ENCODE measurements around the gene CEP112. TPM values are rescaled to one million over a fixed set of nuclear protein-coding genes. Genes with fewer than 3 reads are reported as not detected.
A peak's percentile ranks its signal among the peaks of the same experiment; 100 is the strongest.

CEP112 gene
- total and polyA plus RNA-seq, 3 donors from 2014 or later = 50.2 to 107 (median 78.8) TPM

- Histone ChIP-seq H3K36me3 (ENCODE audit: low read depth, missing control alignments) (no peaks in the 10 kb centered on the region), H3K27me3 (no peaks in the 10 kb centered on the region), H3K27ac (no peak overlapping the region), H3K9me3 (no peaks in the 10 kb centered on the region), H3K4me3 (no peak overlapping the region), H3K4me1 (no peaks in the 10 kb centered on the region)
- no peak for DNase-seq
- 86 to 89% methylated on average over 9 of the region's 9 CpGs for WGBS, 2 donors
- TF ChIP-seq POLR2A (IDR thresholded peaks at IDR 0.05) = no peak
- no peak for TF ChIP-seq CTCF (IDR thresholded peaks at IDR 0.05)
- intact Hi-C loops (cut with DNase I; ENCODE audit: low total_unique reads) = no loop called here
These were observed 488.0 kb downstream of the CEP112 start for GRCh38 chr17:65703891-65704290.

DNA sequence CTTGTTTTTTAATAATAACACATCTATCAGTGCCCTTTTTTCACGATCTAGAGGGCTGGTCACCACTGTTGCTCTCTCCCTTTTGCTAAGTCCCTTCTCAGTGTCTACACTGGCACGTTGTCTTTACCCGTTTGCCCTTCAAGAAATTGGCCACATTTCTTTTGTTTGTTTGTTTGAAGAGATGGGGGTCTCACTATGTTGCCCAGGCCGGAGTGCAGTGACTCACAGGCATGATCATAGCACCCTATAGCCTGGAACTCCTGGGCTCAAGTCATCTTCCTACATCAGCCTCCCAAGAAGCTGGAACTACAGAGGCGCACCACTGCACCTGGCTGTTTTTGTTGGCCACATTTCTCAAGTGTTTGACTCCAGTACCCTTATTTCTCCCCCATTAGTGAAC, 492.5 kb downstream of the CEP112 start:
- no peaks in the 10 kb centered on the region for H3K36me3 ChIP-seq (ENCODE audit: low read depth, missing control alignments)
- no peaks in the 10 kb centered on the region for H3K9me3 ChIP-seq
- no peak overlapping the region for H3K4me3 ChIP-seq
- TF ChIP-seq POLR2A (IDR thresholded peaks at IDR 0.05) (no peak), CTCF (IDR thresholded peaks at IDR 0.05) (no peak)
- H3K4me1 ChIP-seq = no peaks in the 10 kb centered on the region
- intact Hi-C loops (cut with DNase I; ENCODE audit: low total_unique reads) = no loop called here
- DNase-seq = no peak
- no peak overlapping the region for H3K27ac ChIP-seq
- H3K27me3 ChIP-seq = no peaks in the 10 kb centered on the region
- 86 to 88% methylated on average over 5 of the region's 5 CpGs for WGBS, 2 donors

DNA sequence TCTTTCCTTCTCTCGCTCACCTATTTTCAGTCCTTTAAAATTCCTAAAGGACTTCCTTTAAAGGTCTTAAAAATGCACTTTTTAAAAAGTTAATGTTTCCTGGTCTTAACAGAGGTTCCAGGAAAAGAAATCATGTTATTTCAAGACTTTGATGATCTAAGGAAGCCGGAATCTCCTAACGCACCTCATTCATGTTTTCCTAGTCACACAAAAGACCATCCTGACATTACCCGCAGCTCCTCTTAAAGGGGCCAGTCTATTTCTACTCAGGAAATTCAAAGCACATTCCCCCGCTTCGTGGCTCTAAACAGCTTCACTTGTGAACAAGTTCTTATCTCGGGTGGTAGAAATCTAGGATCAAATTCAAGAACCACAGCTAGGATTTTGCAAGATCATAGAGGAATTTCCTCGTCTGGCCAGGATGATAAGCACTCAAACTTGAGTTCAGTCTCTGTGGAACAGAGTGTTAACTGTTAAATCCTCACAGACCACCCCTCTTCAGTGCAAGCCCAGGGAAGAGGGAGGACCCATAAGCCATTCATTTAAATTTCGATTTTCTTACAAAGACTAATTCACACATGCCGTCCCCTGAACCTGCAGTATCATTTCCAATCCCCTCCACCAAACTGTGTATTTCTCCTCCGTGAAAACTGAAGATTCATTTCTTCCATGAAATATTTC, 493.4 kb downstream of the CEP112 start:
- DNase-seq = no peak
- H3K9me3 ChIP-seq = no peaks in the 10 kb centered on the region
- H3K27ac ChIP-seq = peak overlapping the region in 1 of 2 donors; percentile 22
- no peaks in the 10 kb centered on the region for H3K27me3 ChIP-seq
- TF ChIP-seq POLR2A (IDR thresholded peaks at IDR 0.05) = no peak
- no peak for TF ChIP-seq CTCF (IDR thresholded peaks at IDR 0.05)
- H3K36me3 ChIP-seq (ENCODE audit: low read depth, missing control alignments) = no peaks in the 10 kb centered on the region
- 47 to 53% methylated on average over 11 of the region's 11 CpGs for WGBS, 2 donors
- no peaks in the 10 kb centered on the region for H3K4me1 ChIP-seq
- intact Hi-C loops (cut with DNase I; ENCODE audit: low total_unique reads) = no loop called here
- no peak overlapping the region for H3K4me3 ChIP-seq

GRCh38 chr17:65697661-65698060, 494.3 kb downstream of the CEP112 start:
- H3K27me3 ChIP-seq = no peaks in the 10 kb centered on the region
- no peak overlapping the region for H3K4me3 ChIP-seq
- intact Hi-C loops (cut with DNase I; ENCODE audit: low total_unique reads) = no loop called here
- no peaks in the 10 kb centered on the region for H3K9me3 ChIP-seq
- no peaks in the 10 kb centered on the region for H3K36me3 ChIP-seq (ENCODE audit: low read depth, missing control alignments)
- DNase-seq = no peak
- 85 to 90% methylated on average over 4 of the region's 4 CpGs for WGBS, 2 donors
- H3K27ac ChIP-seq = no peak overlapping the region
- no peak for TF ChIP-seq CTCF (IDR thresholded peaks at IDR 0.05)
- no peak for TF ChIP-seq POLR2A (IDR thresholded peaks at IDR 0.05)
- no peaks in the 10 kb centered on the region for H3K4me1 ChIP-seq

Data from testis (tissue), 3 donors.